Activated naive CD4-positive, alpha-beta T cell treated with anti-CD3 and anti-CD28 coated beads, Interleukin-2, amount 10 ng/mL, durations not matched to agents 7 days and 5 days (primary cell): ENCODE results near the gene RPS27.

Experiments used
- CTCF ChIA-PET: fragments of 350-600 bp; sonication (Branson Sonifier 250); formaldehyde crosslinking; loops from one replicate; lab custom pipeline; 2021; ENCODE audit warnings: antibody characterized with exemption; lab: Charles Lee
- DNase-seq: peaks from one replicate; pipeline ENCODE4 v3.0.0-alpha.2; 2020
- H3K27ac Mint-ChIP-seq: one replicate; pipeline ENCODE4 v1.8.0; 2021; ENCODE audit warnings: mild to moderate bottlenecking, moderate library complexity, mixed read lengths
- H3K27me3 Mint-ChIP-seq: one replicate; pipeline ENCODE4 v1.8.0; 2021; ENCODE audit warnings: mild to moderate bottlenecking, mixed read lengths
- H3K36me3 Mint-ChIP-seq: one replicate; pipeline ENCODE4 v1.8.0; 2021; ENCODE audit warnings: mixed read lengths
- H3K4me1 Mint-ChIP-seq: one replicate; pipeline ENCODE4 v1.8.0; 2021; ENCODE audit warnings: mixed read lengths
- H3K4me3 Mint-ChIP-seq: one replicate; pipeline ENCODE4 v1.8.0; 2021; ENCODE audit warnings: mild to moderate bottlenecking, moderate library complexity, mixed read lengths
- H3K9me3 Mint-ChIP-seq: one replicate; pipeline ENCODE4 v1.8.0; 2021; ENCODE audit warnings: mixed read lengths

RPS27 gene

GRCh38 chr1:153954826-153955225 lies 35.7 kb upstream of the RPS27 start:
- DNase-seq: no peak
- Mint-ChIP-seq H3K27ac (peak overlapping the region; percentile 77), H3K9me3 (no peaks in the 10 kb centered on the region), H3K36me3 (peaks cover 50% of the 10 kb centered on the region), H3K27me3 (no peaks in the 10 kb centered on the region), H3K4me3 (no peak overlapping the region), H3K4me1 (peaks cover 51% of the 10 kb centered on the region)
- CTCF ChIA-PET: interaction anchor here (0.6 to 2.7 kb wide), 2 partner anchors 8 to 10 kb away, joined by 3 to 9 read pairs; partner anchors contain the start of gene DENND4B

DNA sequence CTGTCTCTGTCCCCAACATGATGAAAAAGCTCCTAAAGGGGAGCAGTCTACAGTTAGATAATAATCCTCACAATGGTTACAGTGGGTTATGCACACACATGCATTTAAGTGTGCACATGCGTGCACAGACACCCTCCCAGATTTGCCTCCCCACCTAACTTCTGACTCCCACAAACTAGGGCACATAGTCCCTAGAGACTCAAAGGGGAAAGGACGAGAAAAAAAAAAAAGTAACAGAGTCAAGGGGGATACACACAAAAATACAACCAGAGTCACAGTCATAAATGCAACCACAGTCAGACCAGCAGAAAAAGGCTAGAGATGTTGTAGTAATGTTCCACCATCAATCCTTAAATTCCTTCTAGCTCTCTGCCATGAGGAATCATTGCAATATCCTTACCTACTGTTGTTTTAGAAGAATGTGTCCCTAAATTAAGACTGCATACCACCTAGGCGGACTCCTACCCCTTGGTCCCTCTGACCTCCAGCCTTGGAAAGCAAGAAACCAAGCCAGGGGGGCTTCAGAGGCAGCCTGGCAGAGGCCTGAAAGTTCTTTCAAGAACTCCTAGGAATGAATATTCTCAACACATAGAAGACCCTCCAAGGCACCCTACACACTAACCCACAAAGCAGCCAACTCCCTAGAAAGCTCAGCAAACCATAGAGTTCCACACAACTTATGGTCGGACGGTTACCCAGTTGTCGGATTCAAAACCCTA lies 33.4 kb upstream of the RPS27 start:
- Mint-ChIP-seq H3K9me3 (no peaks in the 10 kb centered on the region), H3K4me1 (peaks cover 64% of the 10 kb centered on the region), H3K36me3 (peaks cover 40% of the 10 kb centered on the region), H3K4me3 (peak overlapping the region; percentile 98), H3K27ac (peak overlapping the region; percentile 96), H3K27me3 (no peaks in the 10 kb centered on the region)
- CTCF ChIA-PET: interaction anchor here (0.7 to 2.7 kb wide), 6 partner anchors 9 to 188 kb away, joined by 3 to 10 read pairs (median 6); partner anchors contain the start of genes DENND4B, GATAD2B and RAB13
- DNase-seq: no peak

DNA sequence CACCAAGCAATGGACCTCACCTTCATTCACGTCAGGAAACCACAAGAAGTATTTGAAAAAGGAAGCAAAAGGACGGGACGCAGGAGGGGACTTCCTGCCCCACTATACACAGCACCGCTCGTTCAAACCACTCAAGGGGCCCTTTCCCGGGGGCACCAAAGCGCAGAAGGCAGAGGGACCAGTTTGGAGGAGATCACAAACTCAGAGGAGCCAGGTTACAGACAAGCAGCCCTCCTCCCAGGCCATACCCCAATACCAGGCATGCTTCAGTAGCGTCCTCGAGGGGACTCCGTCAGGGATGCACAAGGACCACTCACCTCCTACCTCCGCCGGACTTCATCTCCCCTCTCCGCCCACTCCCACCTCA lies 32.8 kb upstream of the RPS27 start:
- Mint-ChIP-seq H3K36me3 (peaks cover 38% of the 10 kb centered on the region), H3K4me3 (peak overlapping the region; percentile 98), H3K27me3 (no peaks in the 10 kb centered on the region), H3K4me1 (peaks cover 70% of the 10 kb centered on the region), H3K9me3 (no peaks in the 10 kb centered on the region), H3K27ac (peak overlapping the region; percentile 96)
- DNase-seq: peak; percentile 63
- CTCF ChIA-PET: interaction anchor here (0.9 to 2.5 kb wide), 3 partner anchors 10 to 29 kb away, joined by 3 to 10 read pairs (median 6); partner anchors contain the start of genes CREB3L4 and RAB13

- Mint-ChIP-seq H3K4me3 (peak within 1 kb of the TSS; percentile 98), H3K9me3 (no peaks in the 10 kb centered on the region), H3K27ac (peak within 1 kb of the TSS; percentile 96), H3K27me3 (no peaks in the 10 kb centered on the region), H3K4me1 (peaks cover 70% of the 10 kb centered on the region), H3K36me3 (peaks cover 35% of the 10 kb centered on the region)
- DNase-seq: peak; percentile 99
- CTCF ChIA-PET: interaction anchor here (0.9 to 2.5 kb wide), 3 partner anchors 9 to 28 kb away, joined by 3 to 10 read pairs (median 6); partner anchors contain the start of genes CREB3L4 and RAB13
These were observed 32.2 kb upstream of the RPS27 start, which contains the start of gene CRTC2 for GRCh38 chr1:153958111-153958960. Gene CRTC2, minus strand, starts transcription at chr1:153958612. Its CDS starts 115 bp downstream, at chr1:153958497.

- H3K36me3 Mint-ChIP-seq: peaks cover 29% of the 10 kb centered on the region
- H3K27ac Mint-ChIP-seq: peak overlapping the region; percentile 96
- H3K4me3 Mint-ChIP-seq: peak overlapping the region; percentile 98
- DNase-seq: no peak
- no peaks in the 10 kb centered on the region for H3K9me3 Mint-ChIP-seq
- no peaks in the 10 kb centered on the region for H3K27me3 Mint-ChIP-seq
- CTCF ChIA-PET: no interaction called here
- H3K4me1 Mint-ChIP-seq: peaks cover 70% of the 10 kb centered on the region
These were observed 31.7 kb upstream of the RPS27 start for GRCh38 chr1:153958961-153959260.

DNA sequence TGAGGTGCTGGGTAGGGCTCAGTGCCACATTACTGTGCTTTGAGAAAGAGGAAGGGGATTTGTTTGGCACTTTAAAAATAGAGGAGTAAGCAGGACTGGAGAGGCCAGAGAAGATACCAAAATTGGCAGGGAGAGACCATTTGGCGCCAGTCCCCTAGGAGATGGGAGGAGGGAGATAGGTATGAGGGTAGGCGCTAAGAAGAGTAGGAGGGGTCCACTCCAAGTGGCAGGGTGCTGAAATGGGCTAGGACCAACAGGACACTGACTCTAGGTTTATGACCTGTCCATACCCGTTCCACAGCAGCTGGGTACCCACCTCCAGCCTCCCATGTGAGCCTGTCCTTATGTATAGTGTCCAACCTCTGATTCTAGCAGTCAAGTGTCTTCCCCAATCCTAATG lies 31.1 kb upstream of the RPS27 start:
- H3K36me3 Mint-ChIP-seq: peaks cover 25% of the 10 kb centered on the region
- no peak for DNase-seq
- H3K27ac Mint-ChIP-seq: no peak overlapping the region
- H3K4me3 Mint-ChIP-seq: no peak overlapping the region
- CTCF ChIA-PET: interaction anchor here (1.0 kb wide), 1 partner anchor 21 kb away, joined by 3 read pairs; no protein-coding TSS in a partner anchor
- H3K27me3 Mint-ChIP-seq: no peaks in the 10 kb centered on the region
- no peaks in the 10 kb centered on the region for H3K9me3 Mint-ChIP-seq
- H3K4me1 Mint-ChIP-seq: peaks cover 70% of the 10 kb centered on the region

- Mint-ChIP-seq H3K27ac (no peak overlapping the region), H3K4me1 (peaks cover 67% of the 10 kb centered on the region), H3K36me3 (peaks cover 25% of the 10 kb centered on the region), H3K27me3 (no peaks in the 10 kb centered on the region), H3K4me3 (no peak overlapping the region), H3K9me3 (no peaks in the 10 kb centered on the region)
- CTCF ChIA-PET: interaction anchor here (1.0 kb wide), 1 partner anchor 20 kb away, joined by 3 read pairs; no protein-coding TSS in a partner anchor
- no peak for DNase-seq
These were observed 30.4 kb upstream of the RPS27 start for GRCh38 chr1:153960206-153960605.

DNA sequence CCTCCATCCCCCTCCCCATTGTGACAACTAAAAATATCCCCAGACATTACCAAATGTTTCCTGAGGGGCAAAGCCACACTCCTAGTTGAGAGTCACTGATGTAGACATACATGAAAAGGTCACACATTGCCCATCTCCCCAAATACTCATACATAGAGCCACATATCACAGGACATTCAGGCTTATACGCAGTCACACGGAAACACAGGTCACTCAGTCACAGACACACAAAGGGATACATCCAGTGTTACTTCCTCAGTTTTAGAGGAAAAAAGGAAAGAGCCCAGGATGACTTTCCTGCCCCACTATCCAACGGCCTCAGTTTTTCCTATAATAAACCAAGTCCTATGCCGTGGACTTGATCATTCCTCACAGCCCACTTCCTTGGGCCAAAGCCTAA lies 29.1 kb upstream of the RPS27 start:
- peaks cover 65% of the 10 kb centered on the region for H3K4me1 Mint-ChIP-seq
- CTCF ChIA-PET: interaction anchor here (0.8 to 2.9 kb wide), 2 partner anchors 16 to 25 kb away, joined by 3 to 13 read pairs; partner anchors contain the start of gene DENND4B
- H3K4me3 Mint-ChIP-seq: peak overlapping the region; percentile 53
- H3K9me3 Mint-ChIP-seq: no peaks in the 10 kb centered on the region
- H3K27me3 Mint-ChIP-seq: no peaks in the 10 kb centered on the region
- peak overlapping the region; percentile 34 for H3K27ac Mint-ChIP-seq
- peaks cover 28% of the 10 kb centered on the region for H3K36me3 Mint-ChIP-seq
- DNase-seq: no peak

DNA sequence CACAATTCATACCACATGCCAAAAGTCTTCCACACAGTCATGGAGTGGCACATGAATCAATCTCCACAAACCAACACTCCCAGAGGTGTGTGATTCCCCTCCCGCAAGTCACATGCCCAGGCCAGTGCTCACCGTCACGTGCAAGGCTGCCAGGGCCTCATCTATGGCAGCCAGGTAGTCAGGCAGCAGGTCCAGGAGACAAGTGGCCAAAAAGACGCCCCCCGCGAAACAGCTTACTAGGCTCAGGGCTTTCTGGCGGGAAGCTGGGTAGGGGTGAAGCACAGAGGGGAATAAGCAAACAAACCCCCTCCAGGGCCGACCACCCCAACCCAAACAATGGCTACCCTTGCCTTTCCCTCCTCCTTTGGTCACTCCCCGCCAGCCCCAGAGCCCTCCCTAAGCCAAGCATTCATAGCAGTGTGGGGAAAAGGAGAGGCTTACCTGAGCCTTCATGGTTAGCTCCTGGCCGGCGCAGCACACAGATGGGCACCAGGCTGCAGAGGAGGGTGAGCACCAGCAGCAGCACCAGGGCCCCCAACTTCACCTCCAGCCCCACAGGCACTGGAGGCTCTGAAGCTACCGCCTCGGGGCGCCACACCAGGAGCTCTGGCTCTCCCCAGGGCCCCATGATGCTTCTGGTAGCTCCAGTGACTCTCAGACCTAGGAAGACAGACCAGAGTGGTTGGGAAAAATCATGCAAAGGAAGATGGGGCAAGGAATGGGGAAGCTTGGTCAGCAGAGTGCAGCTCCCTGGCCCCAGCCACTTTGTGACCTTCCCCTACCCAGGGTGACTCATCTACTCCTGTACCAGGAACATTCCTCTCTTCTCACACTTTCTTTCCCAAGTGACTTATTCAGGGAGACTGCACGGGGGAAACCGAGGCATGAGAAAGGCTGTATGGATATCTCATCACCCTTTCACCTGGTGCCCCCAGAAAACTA lies 28.2 kb upstream of the RPS27 start:
- no peaks in the 10 kb centered on the region for H3K27me3 Mint-ChIP-seq
- no peaks in the 10 kb centered on the region for H3K9me3 Mint-ChIP-seq
- peak overlapping the region; percentile 61 for H3K27ac Mint-ChIP-seq
- peak overlapping the region; percentile 76 for H3K4me3 Mint-ChIP-seq
- H3K4me1 Mint-ChIP-seq: peaks cover 65% of the 10 kb centered on the region
- peaks cover 34% of the 10 kb centered on the region for H3K36me3 Mint-ChIP-seq
- CTCF ChIA-PET: interaction anchor here (0.6 to 2.9 kb wide), 8 partner anchors 10 to 307 kb away, joined by 3 to 13 read pairs (median 3); partner anchors contain the start of genes DENND4B, JTB and RAB13
- DNase-seq: no peak

DNA sequence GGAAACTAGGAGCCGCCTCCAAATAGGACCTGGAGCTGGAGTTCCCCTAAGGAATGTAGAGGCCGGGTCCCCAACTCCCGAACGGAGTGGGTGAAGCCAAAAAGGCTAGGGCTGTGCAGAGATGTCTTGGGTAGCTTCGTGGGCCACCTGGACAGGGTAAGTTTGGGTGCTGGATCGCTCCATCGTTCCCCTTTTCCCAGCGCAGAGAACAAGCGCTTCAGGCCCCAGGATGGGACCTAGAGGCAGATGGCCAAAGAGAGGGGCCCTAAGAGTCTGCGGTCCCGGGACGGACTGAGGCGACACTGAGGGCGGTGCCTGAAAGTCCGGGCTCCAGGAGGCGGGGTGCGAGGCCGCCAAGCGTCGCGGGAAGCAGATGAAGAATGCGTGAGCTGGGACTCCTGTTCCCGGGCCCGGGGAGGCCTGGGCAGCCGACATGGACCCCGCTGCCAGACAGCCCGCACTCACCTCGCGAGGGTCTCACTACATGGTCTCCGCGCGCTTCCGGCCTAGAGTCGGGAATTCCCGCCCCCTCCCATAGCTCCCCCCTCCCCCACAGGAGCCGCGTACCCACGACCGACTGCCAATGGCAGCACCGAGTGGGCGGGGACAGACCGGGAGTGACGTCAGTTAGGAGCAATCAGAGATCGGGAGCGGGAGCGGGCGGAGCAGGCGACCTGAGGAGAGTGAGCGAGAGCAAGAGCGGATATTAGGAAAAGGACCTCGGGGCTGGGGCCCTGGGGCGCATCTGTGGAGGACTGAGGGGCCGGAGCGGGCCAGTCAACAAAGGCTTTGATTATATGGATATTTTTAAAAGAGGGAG lies 27.3 kb upstream of the RPS27 start, which contains the start of gene SLC39A1:
Gene SLC39A1, minus strand, starts transcription at position 508 of the 820 bp plus-strand sequence. CDS start 822 bp downstream, outside the sequence.
- Mint-ChIP-seq H3K4me1 (peaks cover 72% of the 10 kb centered on the region), H3K9me3 (no peaks in the 10 kb centered on the region), H3K27me3 (no peaks in the 10 kb centered on the region), H3K4me3 (peak within 1 kb of the TSS; percentile 76), H3K27ac (peak within 1 kb of the TSS; percentile 79), H3K36me3 (peaks cover 28% of the 10 kb centered on the region)
- CTCF ChIA-PET: interaction anchor here (0.7 to 2.9 kb wide), 6 partner anchors 9 to 306 kb away, joined by 3 to 13 read pairs (median 3); partner anchors contain the start of genes DENND4B, JTB and RAB13
- peak; percentile 98 for DNase-seq

DNA sequence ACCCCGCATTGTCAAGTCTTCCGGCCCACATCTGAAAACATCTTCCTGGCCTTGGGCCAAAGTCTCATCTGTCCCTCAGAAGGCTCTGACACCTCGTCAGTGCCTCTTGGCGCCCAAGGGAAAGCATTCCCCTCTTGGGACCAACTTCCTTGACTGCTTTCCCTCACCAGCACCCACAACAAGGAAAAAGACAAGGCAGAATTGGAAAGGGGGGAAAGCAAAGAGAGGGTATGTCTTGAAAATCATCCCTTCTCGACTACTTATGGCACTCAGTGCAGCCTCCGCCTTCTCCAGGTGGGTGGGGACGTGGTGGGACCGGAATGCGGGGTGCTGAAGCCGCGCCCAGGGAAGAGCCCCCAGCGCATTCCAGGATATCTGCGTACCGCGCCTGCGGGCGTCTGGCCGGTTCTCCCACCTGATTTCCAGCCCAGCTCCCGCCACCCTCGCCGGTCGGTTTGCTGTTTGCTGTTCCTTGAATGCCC lies 26.7 kb upstream of the RPS27 start:
- no peak for DNase-seq
- Mint-ChIP-seq H3K4me3 (peak overlapping the region; percentile 76), H3K36me3 (peaks cover 26% of the 10 kb centered on the region), H3K4me1 (peaks cover 75% of the 10 kb centered on the region), H3K9me3 (no peaks in the 10 kb centered on the region), H3K27me3 (no peaks in the 10 kb centered on the region), H3K27ac (peak overlapping the region; percentile 79)
- CTCF ChIA-PET: interaction anchor here (2.7 kb wide), 1 partner anchor 22 kb away, joined by 8 read pairs; the partner anchor contains the start of gene RAB13
